ENCODE data around the gene MBD3L3.
"Not testable (repeated sequence)": the region's sequence is repeated elsewhere in the genome, so short reads cannot be mapped to it uniquely, and the experiment has no call there.

Gene MBD3L3

GRCh38 chr19:7058576-7058975 is at the start of gene MBD3L3:
Gene MBD3L3, minus strand, starts transcription at chr19:7058676. Its CDS starts 71 bp downstream, at chr19:7058605.
- DNase-seq, result not testable (repeated sequence)

DNA sequence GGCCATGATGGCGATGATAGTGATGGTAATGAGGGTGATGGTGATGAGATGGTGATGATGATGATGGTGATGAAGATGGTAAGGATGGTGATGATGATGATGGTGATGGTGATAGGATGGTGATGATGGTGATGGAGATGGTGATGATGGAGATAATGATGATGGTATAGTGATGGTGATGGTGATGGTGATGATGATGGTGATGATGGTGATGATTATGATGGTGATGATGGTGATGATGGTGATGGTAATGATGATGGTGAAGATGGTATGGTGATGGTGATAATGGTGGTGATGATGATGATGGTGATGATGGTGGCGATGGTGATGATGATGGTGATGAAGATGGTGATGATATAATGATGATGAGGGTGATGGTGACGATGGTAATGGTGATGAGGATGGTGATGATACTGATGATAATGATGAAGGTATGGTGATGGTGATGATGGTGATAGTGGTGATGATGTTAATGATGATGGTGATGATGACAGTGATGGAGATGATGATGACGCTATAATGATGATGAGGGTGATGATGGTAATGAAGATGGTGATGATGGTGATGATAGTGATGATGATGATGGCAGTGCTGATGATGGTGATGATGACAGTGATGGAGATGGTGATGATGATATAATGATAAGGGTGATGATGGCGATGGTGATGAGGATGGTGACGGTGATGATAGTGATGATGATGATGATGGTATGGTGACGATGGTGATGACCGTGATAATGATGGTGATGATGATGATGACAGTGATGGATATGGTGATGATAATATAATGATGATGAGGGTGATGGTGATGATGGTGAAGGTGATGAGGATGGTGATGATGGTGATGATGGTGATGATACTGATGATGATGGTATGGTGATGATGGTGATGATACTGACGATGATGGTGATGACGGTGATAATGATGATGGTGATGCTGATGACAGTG is 48.5 kb upstream of the MBD3L3 start:
- DNase-seq, result no peak

DNA sequence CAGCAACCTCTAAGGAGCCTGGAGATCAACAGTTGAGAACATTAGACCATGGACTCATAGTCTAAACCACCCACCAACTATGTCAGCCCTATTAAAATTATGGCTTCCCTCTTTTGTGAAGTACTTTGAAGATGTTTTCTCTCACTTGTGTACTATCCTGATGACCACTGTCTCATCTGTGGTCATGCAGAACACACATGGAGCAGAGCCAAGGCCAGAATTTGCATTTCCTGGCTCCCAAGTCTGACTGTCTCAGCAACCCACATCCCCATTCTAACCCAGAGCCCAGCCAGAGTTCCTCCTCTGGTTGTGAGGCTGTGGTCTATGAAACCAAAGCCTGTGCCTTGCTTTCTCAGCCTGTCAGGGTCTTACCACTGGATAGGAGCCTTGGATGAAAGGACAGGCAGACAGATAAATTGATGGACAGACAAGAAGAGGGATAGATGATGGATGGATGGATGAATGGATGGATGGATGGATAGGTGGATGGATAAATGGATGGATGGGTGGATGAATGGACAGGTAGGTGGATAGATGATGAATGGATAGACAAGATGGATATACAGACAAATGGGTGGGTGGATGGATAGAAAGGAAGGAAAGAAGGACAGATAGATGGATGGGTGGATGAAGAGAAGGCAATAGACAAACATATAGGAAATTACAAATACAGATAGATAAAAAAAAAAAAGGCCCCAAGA is 46.4 kb upstream of the MBD3L3 start:
- DNase-seq, result no peak

GRCh38 chr19:7101498-7102253 is 43.2 kb upstream of the MBD3L3 start:
- DNase-seq, result no peak

DNA sequence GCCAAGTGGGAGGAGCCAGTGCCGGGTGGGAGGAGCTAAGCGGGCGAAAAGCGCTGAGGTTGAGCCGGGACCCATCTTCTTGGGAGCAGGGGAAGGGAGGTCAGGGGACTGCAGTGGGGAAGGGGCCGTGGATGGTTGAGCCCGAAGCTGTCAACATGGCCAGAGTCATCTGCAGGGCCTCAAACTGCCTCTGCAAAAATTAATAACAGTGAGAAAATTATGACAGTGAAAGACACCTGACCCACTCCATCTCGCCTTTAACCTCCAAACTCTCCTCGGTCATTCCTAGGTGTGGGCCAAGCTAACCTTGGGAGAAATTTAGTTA is 41.1 kb upstream of the MBD3L3 start:
- no peak for DNase-seq

DNA sequence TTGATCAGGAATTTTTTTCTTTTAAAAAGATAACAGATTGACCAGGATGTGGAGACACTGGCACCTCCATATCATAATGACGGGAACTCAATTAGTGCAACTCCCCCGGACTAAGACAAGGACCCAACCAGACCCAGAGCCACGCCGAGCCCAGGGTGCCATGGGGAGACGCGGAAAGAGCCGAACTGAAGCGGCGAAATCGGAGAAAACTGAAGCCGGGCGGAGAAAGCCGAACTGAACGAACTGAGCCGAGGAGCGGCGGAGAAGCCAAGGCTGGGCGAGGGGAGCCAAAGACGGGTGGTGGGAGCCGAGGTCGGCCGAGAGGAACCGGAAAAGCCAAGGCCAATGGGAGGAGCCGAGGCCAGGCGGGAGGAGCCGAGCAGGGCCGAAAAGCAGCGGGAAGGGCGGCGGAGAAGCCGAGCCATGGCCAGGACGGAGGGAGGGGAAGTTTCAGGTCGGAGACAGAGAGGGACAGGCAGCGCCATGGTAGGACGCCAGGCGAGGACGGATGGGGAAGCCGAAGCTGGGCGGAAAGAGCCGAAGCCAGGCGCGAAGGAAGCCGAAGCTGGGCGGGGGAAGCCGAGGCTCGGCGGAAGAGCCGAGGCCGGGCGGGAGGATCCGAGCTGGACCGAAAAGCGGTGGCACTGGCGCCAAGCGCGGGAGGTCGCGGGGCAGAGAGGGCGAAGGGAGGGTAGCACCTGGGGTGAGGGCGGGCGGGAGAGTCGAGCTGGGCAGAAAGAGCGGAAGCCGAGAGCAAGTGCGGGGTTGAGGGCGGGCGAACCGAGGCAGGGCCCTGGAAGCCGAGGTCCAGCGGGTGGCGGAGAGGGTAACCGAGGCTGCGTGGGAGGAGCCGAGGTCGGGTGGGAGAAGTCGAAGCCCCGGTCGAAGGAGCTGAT is 40.5 kb upstream of the MBD3L3 start:
- peak; percentile 92 for DNase-seq

DNA sequence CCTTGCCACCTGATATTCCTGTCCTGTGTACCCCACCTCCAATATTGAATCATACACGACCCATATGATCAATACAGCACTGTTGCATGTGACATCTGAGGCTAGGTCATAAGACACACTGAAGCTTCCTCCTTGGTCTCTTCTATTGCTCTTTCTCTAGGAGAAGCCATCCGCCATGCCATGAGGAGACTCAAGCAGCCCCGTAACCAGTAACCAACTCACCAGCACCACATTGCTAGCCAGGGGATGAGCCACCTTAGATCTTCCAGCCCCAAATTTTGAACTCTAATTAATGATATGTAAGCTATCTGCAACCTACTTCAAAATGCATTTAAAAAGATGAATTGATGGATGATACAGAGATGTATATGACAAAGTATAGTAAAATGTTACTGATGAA is 39.6 kb upstream of the MBD3L3 start:
- no peak for DNase-seq

GRCh38 chr19:7088999-7089398 is 30.5 kb upstream of the MBD3L3 start:
- no peak for DNase-seq

- peak; percentile 26 for DNase-seq
Observed at GRCh38 chr19:7083076-7083956, 24.8 kb upstream of the MBD3L3 start.

GRCh38 chr19:7078008-7078407 is 19.5 kb upstream of the MBD3L3 start:
- DNase-seq, result peak; percentile 34

- DNase-seq, result peak; percentile 20
Observed at GRCh38 chr19:7076151-7076550, 17.7 kb upstream of the MBD3L3 start.

DNA sequence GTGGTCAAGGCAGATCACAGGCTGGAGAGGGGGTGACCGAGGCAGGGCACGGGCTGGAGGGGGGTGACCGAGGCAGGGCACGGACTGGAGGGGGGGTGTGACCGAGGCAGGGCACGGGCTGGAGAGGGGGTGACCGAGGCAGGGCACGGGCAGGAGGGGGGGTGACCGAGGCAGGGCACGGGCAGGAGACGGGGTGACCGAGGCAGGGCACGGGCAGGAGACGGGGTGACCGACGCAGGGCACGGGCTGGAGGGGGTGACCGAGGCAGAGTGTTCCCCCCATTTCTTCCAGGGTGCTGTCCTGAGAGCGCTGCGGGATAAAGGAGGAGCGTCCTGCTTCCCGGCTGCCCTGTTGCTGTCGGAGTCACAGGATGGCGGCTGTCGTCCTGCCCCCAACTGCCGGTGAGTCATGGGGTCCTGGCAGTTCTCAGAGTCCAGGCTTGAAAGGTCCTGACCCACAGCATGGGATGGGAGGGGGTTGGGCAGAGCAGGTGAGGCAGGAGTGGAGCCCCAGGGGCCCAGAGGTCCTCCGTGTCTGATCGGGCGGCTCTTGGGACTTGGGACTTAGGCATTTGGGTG is 16.3 kb upstream of the MBD3L3 start:
- DNase-seq, result no peak

GRCh38 chr19:7072541-7072940 is 14.1 kb upstream of the MBD3L3 start:
- no peak for DNase-seq

GRCh38 chr19:7069904-7070226 is 11.4 kb upstream of the MBD3L3 start:
- DNase-seq, result no peak

GRCh38 chr19:7069042-7069903 is 10.8 kb upstream of the MBD3L3 start, which contains the start of gene ZNF557:
Gene ZNF557, plus strand, starts transcription at chr19:7069703. Its CDS starts 5,372 bp downstream, at chr19:7075075.
- peak; percentile 97 for DNase-seq

- peak; percentile 41 for DNase-seq
Observed at GRCh38 chr19:7068599-7068998, 10.1 kb upstream of the MBD3L3 start.

- DNase-seq, result no peak
Observed at GRCh38 chr19:7067716-7068115, 9.2 kb upstream of the MBD3L3 start.

DNA sequence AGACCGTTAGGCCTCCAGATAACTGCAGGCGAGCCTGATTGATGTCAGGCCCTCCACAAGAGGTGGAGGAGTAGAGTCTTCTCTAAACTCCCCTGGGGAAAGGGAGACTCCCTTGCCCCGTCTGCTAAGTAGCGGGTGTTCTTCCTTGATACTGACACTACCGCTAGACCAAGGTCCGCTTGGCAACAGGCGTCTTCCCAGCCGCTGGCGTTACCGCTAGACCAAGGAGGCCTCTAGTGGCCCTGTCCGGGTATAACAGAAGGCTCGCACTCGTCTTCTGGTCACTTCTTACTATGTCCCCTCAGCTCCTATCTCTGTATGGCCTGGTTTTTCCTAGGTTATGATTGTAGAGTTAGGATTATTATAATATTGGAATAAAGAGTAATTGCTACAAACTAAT is 8.6 kb upstream of the MBD3L3 start:
- DNase-seq, result peak; percentile 52

DNA sequence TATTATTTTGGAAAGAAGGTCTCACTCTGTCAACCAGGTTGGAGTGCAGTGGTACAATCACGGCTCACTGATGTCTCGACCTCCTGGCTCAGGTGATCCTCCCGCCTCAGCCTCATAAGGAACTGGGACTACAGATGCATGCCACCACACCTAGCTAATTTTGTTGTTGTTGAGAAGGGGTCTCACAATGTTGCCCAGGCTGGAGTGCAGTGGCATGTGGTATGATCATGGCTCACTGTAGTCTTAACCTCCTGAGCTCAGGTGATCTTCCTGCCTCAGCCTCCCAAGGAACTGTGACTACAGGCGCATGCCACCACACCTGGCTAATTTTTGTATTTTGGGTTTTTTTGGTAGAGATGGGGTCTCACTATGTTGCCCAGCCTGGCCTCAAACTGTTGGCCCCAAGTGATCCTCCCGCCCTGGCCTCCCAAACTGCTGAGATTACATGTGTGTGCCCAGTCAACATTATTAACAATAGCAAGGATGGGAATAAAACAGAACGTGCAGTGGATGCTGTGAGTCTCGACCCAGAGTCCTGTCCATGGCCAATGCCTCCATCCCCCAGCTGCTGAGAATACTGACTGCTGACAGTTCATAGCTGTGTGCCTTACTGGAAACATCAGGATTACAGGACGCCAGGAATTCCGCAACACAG is 5.4 kb upstream of the MBD3L3 start:
- DNase-seq, result peak; percentile 44

Data from activated CD8-positive, alpha-beta memory T cell treated with anti-CD3 and anti-CD28 coated beads, Interleukin-2, amount 50 U/mL, for 48 hours (primary cell).